Tibial artery (tissue), 4 donors: Measurements from ENCODE around the gene LRRN2.

Experiments used
- DNase-seq, 2 donors: peaks; one replicate each; pipeline ENCODE4 v3.0.0-alpha.2; 2019
- H3K27ac ChIP-seq, 2 donors: fragments of 200-600 bp; sonication (generic) in 1 of 2; 1 replicate in 1 of 2; 2 replicates in 1 of 2; pipeline ENCODE4 v1.5.1; 2018 to 2019; ENCODE audit warnings: mild to moderate bottlenecking in 1 of 2
- H3K27me3 ChIP-seq, 2 donors: fragments of 200-600 bp; sonication (generic) in 1 of 2; one replicate each; pipeline versions ENCODE4 v1.5.1 to v1.6.0; 2016 to 2019
- H3K36me3 ChIP-seq, 3 donors: fragments of 200-600 bp; sonication (generic) in 2 of 3; one replicate each; pipeline ENCODE4 v1.5.1; 2016 to 2019; ENCODE audit warnings: mild to moderate bottlenecking in 2 of 3
- H3K4me1 ChIP-seq, 4 donors: fragments of 200-600 bp; sonication (generic) in 2 of 4; 1 replicate in 3 of 4; 2 replicates in 1 of 4; pipeline ENCODE4 v1.5.1; 2016 to 2019
- H3K4me3 ChIP-seq, 2 donors: fragments of 200-600 bp; sonication (generic) in 1 of 2; 1 replicate in 1 of 2; 2 replicates in 1 of 2; pipeline ENCODE4 v1.5.1; 2018 to 2019; ENCODE audit warnings: mild to moderate bottlenecking in 2 of 2
- H3K9me3 ChIP-seq, 3 donors: fragments of 200-600 bp; sonication (generic) in 1 of 3; one replicate each; pipeline ENCODE4 v1.5.1; 2016 to 2019
- intact Hi-C: fragments of 100-400 bp; cut with DNase I; formaldehyde crosslinking; loops from one replicate; pipeline ENCODE4 v1.15.0; 2023; ENCODE audit warnings: low total_unique reads
- TF ChIP-seq, protein P1 (sequence below), 2 experiments: fragments of 200-600 bp in 1 of 2; fragments of 450-650 bp in 1 of 2; IDR thresholded peaks; one replicate each; pipeline ENCODE4 v1.5.1; 2017 to 2019; ENCODE audit warnings: antibody characterized with exemption in 2 of 2, mild to moderate bottlenecking in 1 of 2, moderate library complexity in 1 of 2

LRRN2 gene

DNA sequence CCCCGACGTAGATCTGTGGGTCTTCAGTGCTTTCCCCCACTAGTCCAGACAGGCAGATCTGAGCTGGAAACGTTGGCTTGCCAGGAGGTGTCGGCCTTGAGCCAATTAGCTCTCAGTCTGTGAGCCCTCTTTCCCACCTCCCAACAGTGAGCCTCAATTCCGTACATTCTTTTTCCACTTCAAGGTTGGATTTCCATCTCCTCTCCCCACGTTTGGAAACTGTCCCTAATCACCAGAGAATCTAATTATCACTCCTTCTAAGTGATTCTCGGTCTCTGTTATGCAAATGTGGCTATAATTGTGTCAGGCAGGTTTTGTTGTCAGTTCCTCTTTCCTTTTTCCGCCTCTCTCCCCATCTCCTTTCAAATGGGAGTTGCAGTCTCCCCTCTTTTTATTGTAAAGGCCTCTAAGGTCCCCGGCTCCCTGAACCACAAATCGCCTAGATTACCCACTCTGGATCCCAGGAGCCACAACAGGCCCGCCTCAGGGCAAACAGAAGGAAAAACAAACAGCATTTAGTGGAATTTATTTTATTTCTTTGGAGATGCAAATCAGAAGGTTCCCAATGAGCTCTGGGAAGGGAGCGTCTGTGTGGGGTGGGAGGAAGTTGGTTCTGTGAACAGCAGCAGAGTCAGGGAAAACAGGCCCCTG, 29.4 kb upstream of the LRRN2 start:
- no peaks in the 10 kb centered on the region for H3K36me3 ChIP-seq
- no peaks in the 10 kb centered on the region for H3K4me1 ChIP-seq
- no peak overlapping the region for H3K4me3 ChIP-seq
- no peaks in the 10 kb centered on the region for H3K9me3 ChIP-seq
- no peak overlapping the region for H3K27ac ChIP-seq
- DNase-seq: no peak
- intact Hi-C loops: no loop called here
- peaks cover 0 to 45% of the 10 kb centered on the region in 2 donors for H3K27me3 ChIP-seq
- TF ChIP-seq, protein P1, sequence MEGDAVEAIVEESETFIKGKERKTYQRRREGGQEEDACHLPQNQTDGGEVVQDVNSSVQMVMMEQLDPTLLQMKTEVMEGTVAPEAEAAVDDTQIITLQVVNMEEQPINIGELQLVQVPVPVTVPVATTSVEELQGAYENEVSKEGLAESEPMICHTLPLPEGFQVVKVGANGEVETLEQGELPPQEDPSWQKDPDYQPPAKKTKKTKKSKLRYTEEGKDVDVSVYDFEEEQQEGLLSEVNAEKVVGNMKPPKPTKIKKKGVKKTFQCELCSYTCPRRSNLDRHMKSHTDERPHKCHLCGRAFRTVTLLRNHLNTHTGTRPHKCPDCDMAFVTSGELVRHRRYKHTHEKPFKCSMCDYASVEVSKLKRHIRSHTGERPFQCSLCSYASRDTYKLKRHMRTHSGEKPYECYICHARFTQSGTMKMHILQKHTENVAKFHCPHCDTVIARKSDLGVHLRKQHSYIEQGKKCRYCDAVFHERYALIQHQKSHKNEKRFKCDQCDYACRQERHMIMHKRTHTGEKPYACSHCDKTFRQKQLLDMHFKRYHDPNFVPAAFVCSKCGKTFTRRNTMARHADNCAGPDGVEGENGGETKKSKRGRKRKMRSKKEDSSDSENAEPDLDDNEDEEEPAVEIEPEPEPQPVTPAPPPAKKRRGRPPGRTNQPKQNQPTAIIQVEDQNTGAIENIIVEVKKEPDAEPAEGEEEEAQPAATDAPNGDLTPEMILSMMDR (IDR thresholded peaks at IDR 0.05): no peak

DNA sequence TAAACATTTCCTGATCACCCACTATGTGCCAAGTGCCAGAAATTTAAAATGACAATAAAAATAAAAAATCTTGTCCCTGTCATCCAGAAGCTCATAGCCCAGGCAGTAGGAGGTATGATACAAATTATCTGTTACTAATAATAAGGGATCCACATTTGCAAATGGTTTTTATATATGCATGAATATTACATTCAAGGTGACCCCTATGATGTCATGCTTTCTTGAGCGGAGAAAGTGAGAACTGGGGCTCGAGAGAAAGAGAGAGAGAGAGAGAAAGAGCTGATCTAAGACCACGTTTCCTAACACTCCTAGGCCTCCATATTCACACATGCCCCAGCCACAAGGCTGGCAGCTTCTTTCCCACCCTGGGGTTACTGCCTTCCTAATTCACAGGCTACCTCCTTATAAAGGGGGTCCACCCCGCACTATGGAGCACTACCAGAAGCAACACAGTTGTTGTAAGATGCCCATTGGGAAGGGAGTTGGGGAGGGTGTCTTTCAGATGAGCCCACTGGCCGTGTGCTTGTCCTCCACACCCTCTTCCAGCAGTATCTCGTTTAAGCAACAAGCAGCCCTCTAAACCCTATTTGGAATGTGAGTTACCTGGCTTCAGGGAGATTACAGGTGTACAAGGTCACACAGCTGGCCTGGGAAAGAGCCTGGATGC, 28.8 kb upstream of the LRRN2 start:
- H3K9me3 ChIP-seq: no peaks in the 10 kb centered on the region
- peaks cover 0 to 50% of the 10 kb centered on the region in 2 donors for H3K27me3 ChIP-seq
- no peak for DNase-seq
- intact Hi-C loops: no loop called here
- H3K27ac ChIP-seq: no peak overlapping the region
- H3K4me1 ChIP-seq: no peaks in the 10 kb centered on the region
- TF ChIP-seq, protein P1 (IDR thresholded peaks at IDR 0.05): no peak
- H3K4me3 ChIP-seq: no peak overlapping the region
- H3K36me3 ChIP-seq: no peaks in the 10 kb centered on the region

DNA sequence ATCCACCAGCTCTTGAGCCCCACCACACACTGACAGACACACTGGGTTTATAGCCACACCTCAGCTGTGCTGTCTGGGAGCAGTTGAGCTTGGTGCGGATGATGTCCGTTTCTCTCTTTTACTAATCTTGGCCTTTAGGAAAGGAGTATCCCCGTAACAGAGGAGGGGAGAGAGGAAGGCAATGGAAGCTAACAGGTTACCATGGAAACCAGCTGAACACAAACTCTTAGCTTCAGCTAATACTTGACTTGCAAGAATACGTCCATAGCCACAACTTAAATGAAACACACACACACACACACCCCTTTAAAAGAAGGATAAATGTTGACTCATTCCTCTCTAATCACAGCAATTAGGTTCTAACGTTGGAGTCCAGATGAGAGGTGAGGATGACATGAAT, 28.0 kb upstream of the LRRN2 start:
- TF ChIP-seq, protein P1 (IDR thresholded peaks at IDR 0.05): no peak
- H3K27me3 ChIP-seq: peaks cover 0 to 55% of the 10 kb centered on the region in 2 donors
- DNase-seq: no peak
- H3K36me3 ChIP-seq: no peaks in the 10 kb centered on the region
- no peak overlapping the region for H3K4me3 ChIP-seq
- H3K9me3 ChIP-seq: no peaks in the 10 kb centered on the region
- intact Hi-C loops: no loop called here
- H3K27ac ChIP-seq: no peak overlapping the region
- H3K4me1 ChIP-seq: no peaks in the 10 kb centered on the region

DNA sequence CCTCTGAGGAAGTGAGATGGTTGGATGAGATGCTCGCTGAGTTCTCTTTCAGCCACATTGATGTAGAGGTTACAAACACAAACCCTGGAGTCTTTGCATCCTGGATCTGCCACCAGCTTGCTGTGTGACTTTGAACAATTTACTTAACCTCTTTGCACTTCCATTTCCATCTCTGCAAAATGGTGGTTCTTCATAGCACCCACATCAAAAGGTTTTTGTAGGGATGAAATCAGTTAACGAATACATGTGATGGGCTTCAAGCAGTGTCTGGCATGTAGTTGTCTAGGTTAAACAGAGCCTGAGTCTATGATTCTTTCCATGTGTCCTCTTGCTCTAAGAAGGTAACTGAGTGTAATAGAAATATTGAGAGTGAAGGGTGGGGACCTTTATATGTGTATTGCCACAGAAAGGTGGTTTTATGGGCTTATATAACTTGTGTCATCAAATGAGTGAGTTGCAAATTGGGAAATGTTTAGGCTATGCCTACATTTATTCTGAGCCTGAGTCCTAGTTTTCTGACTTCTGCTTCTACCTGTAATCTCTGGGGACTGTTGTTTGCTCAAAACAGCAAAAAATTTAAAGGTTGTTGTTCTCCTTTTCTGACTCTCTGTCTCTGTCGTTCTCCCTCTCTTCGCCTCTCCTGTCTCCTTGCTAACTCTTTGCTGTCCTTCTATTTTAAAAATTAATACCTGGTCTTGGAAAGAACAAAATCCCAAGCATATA, 27.3 kb upstream of the LRRN2 start:
- Histone ChIP-seq H3K36me3 (no peaks in the 10 kb centered on the region), H3K9me3 (no peaks in the 10 kb centered on the region), H3K4me3 (no peak overlapping the region), H3K4me1 (no peaks in the 10 kb centered on the region), H3K27ac (no peak overlapping the region), H3K27me3 (peaks cover 0 to 60% of the 10 kb centered on the region in 2 donors)
- TF ChIP-seq, protein P1 (IDR thresholded peaks at IDR 0.05): no peak
- DNase-seq: no peak
- intact Hi-C loops: no loop called here

DNA sequence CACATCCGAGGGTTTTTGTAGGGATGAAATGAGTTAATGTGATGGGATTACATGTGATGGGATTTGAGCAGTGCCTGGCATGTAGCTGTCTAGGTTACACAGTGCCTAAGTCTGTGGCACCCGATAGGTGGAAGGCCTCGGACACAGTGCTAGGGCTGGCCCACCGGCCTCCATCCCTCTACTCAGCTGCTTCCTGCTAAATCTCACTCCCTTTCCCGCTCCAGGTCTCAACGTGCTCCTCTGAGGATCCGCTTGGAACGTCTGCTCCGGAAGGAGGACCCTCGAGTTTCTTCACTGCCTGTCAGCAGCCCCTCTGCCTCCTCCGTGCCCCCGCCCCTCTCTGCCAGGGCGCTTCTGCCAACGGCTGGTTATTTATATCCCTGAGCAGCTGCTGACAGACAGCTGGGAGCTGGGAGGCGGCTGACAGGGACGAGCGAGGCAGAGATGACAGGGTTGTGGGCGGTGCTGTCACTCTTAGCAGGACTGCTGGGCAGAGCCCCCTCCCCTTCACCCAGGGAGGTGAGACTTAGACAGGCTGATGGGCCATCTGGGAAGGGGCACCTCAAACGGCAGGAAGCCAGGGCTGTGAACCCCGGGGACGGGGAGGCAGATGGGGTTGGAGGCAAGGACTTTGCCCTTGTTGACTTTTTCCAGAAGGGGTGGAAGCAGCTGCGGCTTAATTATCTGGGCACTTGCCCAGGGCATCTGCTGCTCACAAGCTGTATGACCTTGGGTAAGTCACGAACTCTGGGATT, 26.6 kb upstream of the LRRN2 start:
- intact Hi-C loops: no loop called here
- TF ChIP-seq, protein P1 (IDR thresholded peaks at IDR 0.05): no peak
- no peaks in the 10 kb centered on the region for H3K9me3 ChIP-seq
- H3K27ac ChIP-seq: no peak overlapping the region
- H3K4me1 ChIP-seq: no peaks in the 10 kb centered on the region
- H3K36me3 ChIP-seq: no peaks in the 10 kb centered on the region
- H3K4me3 ChIP-seq: no peak overlapping the region
- peaks cover 0 to 68% of the 10 kb centered on the region in 2 donors for H3K27me3 ChIP-seq
- DNase-seq: no peak
